Measurements from ENCODE around the gene ZEB2. TPM values are rescaled to one million over a fixed set of nuclear protein-coding genes. Genes with fewer than 3 reads are reported as not detected.

ZEB2 gene
- total and polyA plus RNA-seq, 10 of the 15 experiments (the other 5 are each of a cell fraction or from before 2014, with no cell fraction given): 0.14 to 3.2 (median 0.84) TPM

GRCh38 chr2:144550084-144550483 lies 30.2 kb upstream of the ZEB2 start:
- ChIA-PET CTCF (no interaction called here), RAD21 (ENCODE audit: unreplicated experiment) (no interaction called here), SMC1A (ENCODE audit: uncharacterized antibody, unreplicated experiment) (no interaction called here), POLR2A (no interaction called here)
- no peak for DNase-seq (ENCODE audit: low read depth, low spot score)
- intact Hi-C loops (cut with micrococcal nuclease; ENCODE audit: unreplicated experiment) (no loop called here), in situ Hi-C loops (cut with MboI) (no loop called here)
- Histone ChIP-seq H3K9me3 (replicated peaks; ENCODE audit: control insufficient read depth, insufficient read depth, low read length) (no peaks in the 10 kb centered on the region; the same call in 2 of the 3 replicates), H3K4me1 (ENCODE audit: control insufficient read depth, insufficient read depth, low read length) (no peaks in the 10 kb centered on the region), H3K4me3 (no peak overlapping the region), H3K36me3 (ENCODE audit: control insufficient read depth in 2 of 2, insufficient read depth in 2 of 2, low read length in 1 of 2) (no peaks in the 10 kb centered on the region), H3K4me2 (ENCODE audit: control insufficient read depth, insufficient read depth) (no peak overlapping the region), H3K79me2 (ENCODE audit: control insufficient read depth, insufficient read depth, low read length) (no peaks in the 10 kb centered on the region), H3K27ac (ENCODE audit: control insufficient read depth, insufficient read depth) (no peak overlapping the region), H3K27me3 (replicated peaks in 1 of 2; ENCODE audit: control insufficient read depth in 2 of 2, insufficient read depth in 2 of 2, low read length in 1 of 2) (peaks cover 0 to 4% of the 10 kb centered on the region in 2 experiments; a peak in 2 of 4 replicates), H4K20me1 (ENCODE audit: control insufficient read depth, insufficient read depth) (no peaks in the 10 kb centered on the region), H2AFZ (ENCODE audit: control insufficient read depth, low read depth, low read length) (no peak overlapping the region), H3K9ac (ENCODE audit: control insufficient read depth, insufficient read depth, low read length) (no peak overlapping the region)
- WGBS (ENCODE audit: insufficient coverage, insufficient replicate concordance, low lambda C conversion rate, missing lambda C conversion rate): 49% methylated on average over 6 of the region's 6 CpGs
- BruUV-seq (replicated peaks): no TSS peak
- TF ChIP-seq BHLHE40 (IDR thresholded peaks at IDR 0.05; ENCODE audit: borderline replicate concordance in 1 of 2, low read depth in 2 of 2, low read length in 1 of 2): no peak
- TF ChIP-seq PBX3 (IDR thresholded peaks at IDR 0.05; ENCODE audit: insufficient replicate concordance, low read depth, low read length): no peak
- TF ChIP-seq RB1 (IDR thresholded peaks at IDR 0.05; ENCODE audit: borderline replicate concordance): no peak
- no peak for TF ChIP-seq FOS (IDR thresholded peaks at IDR 0.05; ENCODE audit: borderline replicate concordance, extremely low read depth, insufficient read length)
- no peak for TF ChIP-seq SIX5 (IDR thresholded peaks at IDR 0.05; ENCODE audit: low read depth, low read length, severe bottlenecking)
- TF ChIP-seq JUNB (IDR thresholded peaks at IDR 0.05): no peak
- TF ChIP-seq PAX8 (IDR thresholded peaks at IDR 0.05): no peak
- TF ChIP-seq BRCA1 (IDR thresholded peaks at IDR 0.05; ENCODE audit: low read depth, low read length): no peak
- TF ChIP-seq HSF1 (IDR thresholded peaks at IDR 0.05; ENCODE audit: low read depth, low read length): no peak
- TF ChIP-seq SMAD1 (IDR thresholded peaks at IDR 0.05; ENCODE audit: low read depth, partially characterized antibody): no peak
- TF ChIP-seq ATF2 (IDR thresholded peaks at IDR 0.05; ENCODE audit: low read length): no peak
- TF ChIP-seq SPI1 (IDR thresholded peaks at IDR 0.05; ENCODE audit: borderline replicate concordance, insufficient read depth, low read depth, low read length): no peak
- no peak for TF ChIP-seq LARP7 (IDR thresholded peaks at IDR 0.05)
- no peak for TF ChIP-seq KLF5 (IDR thresholded peaks at IDR 0.05; ENCODE audit: partially characterized antibody)
- TF ChIP-seq MEF2A (IDR thresholded peaks at IDR 0.05; ENCODE audit: insufficient read depth, low read depth, low read length): no peak
- TF ChIP-seq MAX (IDR thresholded peaks at IDR 0.05; ENCODE audit: low read depth, low read length): no peak
- no peak for FAIRE-seq
- ATAC-seq: no peak

All from GM12878 (cell line).